Measurements from ENCODE around the gene CFAP90. TPM values are rescaled to one million over a fixed set of nuclear protein-coding genes. Genes with fewer than 3 reads are reported as not detected.

Gene CFAP90, protein sequence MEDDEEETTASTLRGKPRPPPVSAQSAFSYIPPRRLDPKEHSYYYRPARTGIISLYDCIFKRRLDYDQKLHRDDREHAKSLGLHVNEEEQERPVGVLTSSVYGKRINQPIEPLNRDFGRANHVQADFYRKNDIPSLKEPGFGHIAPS
- 1.3 and 5.3 TPM in 2 replicates for total RNA-seq (ENCODE audit: low replicate concordance)
- long read RNA-seq, partial matches to known transcripts, result 0 of 3 reads
- long read RNA-seq, other reads (novel, unspliced or antisense), result 0 of 3 reads

DNA sequence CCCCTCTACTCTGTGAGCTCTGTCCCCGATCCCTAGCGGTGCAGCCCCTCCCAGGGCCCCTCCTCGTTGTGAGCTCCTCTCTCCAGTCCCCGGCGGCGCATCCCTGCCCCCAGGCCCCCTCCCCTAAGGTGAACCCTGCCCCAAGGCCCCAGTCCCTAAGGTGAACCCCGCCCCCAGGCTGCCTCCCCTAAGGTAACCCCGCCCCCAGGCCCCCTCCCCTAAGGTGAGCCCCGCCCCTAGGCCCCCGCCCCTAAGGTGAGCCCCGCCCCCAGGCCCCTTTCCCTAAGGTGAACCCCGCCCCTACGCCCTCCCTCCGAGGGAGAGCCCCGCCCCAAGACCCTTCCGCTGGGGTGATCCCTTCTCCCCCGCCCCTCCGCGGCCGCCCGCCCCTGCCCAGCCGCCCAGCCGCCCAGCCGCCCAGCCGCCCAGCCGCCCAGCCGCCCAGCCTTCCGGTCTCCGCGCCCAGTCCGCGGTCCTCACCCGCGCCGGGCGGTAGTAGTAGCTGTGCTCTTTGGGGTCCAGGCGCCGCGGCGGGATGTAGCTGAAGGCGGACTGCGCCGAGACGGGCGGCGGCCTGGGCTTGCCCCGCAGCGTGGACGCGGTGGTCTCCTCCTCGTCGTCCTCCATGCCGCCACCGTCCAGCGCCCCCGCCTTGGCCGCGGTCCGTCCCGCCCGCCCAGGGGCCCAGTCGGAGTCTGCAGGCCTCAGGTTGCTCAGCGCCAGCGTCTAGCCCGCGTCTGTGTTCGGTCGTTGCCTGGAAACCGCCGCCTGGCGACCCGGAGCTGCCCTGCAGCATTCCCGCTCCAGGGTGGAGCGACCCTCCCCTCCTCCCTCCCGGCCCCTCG lies at the start of gene CFAP90:
Gene CFAP90 (minus strand): TSS at position 739 of the 845 bp plus-strand sequence. CDS start 112 bp downstream, at position 627.
- Mint-ChIP-seq H3K9me3 (peaks cover 14% of the 10 kb centered on the region), H3K27ac (peak within 1 kb of the TSS; percentile 55), H3K27me3 (peaks cover 10% of the 10 kb centered on the region), H3K4me3 (peak within 1 kb of the TSS; percentile 91), H3K36me3 (no peaks in the 10 kb centered on the region), H3K4me1 (ENCODE audit: unreplicated experiment) (peaks cover 10% of the 10 kb centered on the region)
- peak; percentile 83 for DNase-seq (ENCODE audit: extremely low spot score, unreplicated experiment)
- TF ChIP-seq, protein P1, sequence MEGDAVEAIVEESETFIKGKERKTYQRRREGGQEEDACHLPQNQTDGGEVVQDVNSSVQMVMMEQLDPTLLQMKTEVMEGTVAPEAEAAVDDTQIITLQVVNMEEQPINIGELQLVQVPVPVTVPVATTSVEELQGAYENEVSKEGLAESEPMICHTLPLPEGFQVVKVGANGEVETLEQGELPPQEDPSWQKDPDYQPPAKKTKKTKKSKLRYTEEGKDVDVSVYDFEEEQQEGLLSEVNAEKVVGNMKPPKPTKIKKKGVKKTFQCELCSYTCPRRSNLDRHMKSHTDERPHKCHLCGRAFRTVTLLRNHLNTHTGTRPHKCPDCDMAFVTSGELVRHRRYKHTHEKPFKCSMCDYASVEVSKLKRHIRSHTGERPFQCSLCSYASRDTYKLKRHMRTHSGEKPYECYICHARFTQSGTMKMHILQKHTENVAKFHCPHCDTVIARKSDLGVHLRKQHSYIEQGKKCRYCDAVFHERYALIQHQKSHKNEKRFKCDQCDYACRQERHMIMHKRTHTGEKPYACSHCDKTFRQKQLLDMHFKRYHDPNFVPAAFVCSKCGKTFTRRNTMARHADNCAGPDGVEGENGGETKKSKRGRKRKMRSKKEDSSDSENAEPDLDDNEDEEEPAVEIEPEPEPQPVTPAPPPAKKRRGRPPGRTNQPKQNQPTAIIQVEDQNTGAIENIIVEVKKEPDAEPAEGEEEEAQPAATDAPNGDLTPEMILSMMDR (conservative IDR thresholded peaks at IDR 0.05), result peak; percentile 73

DNA sequence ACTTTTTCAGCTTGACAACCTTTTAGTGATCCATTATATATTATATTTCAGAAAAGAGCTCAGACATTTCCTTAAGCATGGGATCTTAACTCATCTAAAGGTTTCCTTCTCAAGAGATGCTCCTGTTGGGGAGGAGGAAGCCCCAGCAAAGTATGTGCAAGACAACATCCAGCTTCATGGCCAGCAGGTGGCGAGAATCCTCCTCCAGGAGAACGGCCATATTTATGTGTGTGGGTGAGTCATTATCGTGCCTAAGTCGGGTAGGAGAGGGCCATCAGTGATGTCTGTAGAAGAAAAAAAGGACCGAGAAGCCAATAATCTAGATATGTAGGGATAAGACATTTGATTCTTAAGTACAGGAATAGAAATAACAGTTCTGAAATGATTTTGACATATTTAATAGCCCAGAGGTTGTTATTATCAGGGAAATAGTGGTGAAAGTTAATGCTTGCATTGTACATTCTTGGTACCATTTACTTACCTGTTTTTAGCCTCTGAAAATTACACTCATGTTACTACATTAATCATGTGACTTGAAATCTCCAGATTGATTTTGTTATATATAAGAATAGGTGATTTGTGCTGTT lies 46.2 kb upstream of the CFAP90 start:
- Mint-ChIP-seq H3K27ac (no peak overlapping the region), H3K9me3 (no peaks in the 10 kb centered on the region), H3K4me1 (ENCODE audit: unreplicated experiment) (no peaks in the 10 kb centered on the region), H3K36me3 (peaks cover 61% of the 10 kb centered on the region), H3K4me3 (no peak overlapping the region), H3K27me3 (no peaks in the 10 kb centered on the region)
- TF ChIP-seq, protein P1 (conservative IDR thresholded peaks at IDR 0.05), result peak; percentile 73
- no peak for DNase-seq (ENCODE audit: extremely low spot score, unreplicated experiment)

DNA sequence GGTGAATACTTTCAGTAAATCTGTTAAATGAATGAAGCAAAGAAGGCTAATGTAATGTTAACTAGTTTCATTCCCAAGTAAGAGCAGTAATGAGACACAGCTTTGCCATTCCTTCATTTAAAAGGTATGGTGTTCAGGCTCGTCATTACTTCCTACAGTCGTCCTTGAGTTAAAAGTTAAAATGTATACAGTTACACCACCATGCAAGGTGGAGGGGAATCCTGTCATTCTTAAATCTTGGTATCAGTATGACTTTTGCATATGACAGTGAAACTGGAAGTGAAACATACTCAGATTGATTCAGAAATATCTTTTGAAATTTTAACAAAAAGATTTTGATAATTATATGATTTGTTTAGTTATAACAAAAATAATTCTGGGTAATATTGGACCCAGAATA lies 43.9 kb upstream of the CFAP90 start:
- peaks cover 57% of the 10 kb centered on the region for H3K36me3 Mint-ChIP-seq
- H3K4me1 Mint-ChIP-seq (ENCODE audit: unreplicated experiment), result no peaks in the 10 kb centered on the region
- H3K27me3 Mint-ChIP-seq, result no peaks in the 10 kb centered on the region
- TF ChIP-seq, protein P1 (conservative IDR thresholded peaks at IDR 0.05), result no peak
- H3K27ac Mint-ChIP-seq, result no peak overlapping the region
- H3K4me3 Mint-ChIP-seq, result no peak overlapping the region
- DNase-seq (ENCODE audit: extremely low spot score, unreplicated experiment), result no peak
- no peaks in the 10 kb centered on the region for H3K9me3 Mint-ChIP-seq

DNA sequence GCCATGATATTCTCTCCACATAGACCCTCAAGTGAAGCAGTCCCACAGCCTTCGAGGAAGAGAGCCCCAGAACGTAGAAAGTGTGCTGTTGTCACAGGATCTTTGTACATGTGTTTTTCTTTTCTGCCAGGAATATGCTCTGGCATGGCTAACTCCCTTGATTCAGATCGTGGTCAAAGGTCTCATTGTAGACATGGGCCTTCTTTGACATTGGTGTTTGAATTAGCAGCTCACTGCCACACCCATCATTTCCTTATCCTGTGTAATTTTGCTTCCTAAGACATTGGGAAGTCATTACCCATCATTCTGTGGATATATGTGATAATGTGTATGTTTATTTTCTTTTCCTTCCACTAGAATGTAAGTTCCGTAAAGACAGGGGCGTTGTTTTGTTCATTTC lies 43.5 kb upstream of the CFAP90 start:
- Mint-ChIP-seq H3K27ac (no peak overlapping the region), H3K36me3 (peaks cover 53% of the 10 kb centered on the region), H3K9me3 (no peaks in the 10 kb centered on the region), H3K27me3 (no peaks in the 10 kb centered on the region), H3K4me3 (no peak overlapping the region), H3K4me1 (ENCODE audit: unreplicated experiment) (no peaks in the 10 kb centered on the region)
- TF ChIP-seq, protein P1 (conservative IDR thresholded peaks at IDR 0.05), result no peak
- no peak for DNase-seq (ENCODE audit: extremely low spot score, unreplicated experiment)

DNA sequence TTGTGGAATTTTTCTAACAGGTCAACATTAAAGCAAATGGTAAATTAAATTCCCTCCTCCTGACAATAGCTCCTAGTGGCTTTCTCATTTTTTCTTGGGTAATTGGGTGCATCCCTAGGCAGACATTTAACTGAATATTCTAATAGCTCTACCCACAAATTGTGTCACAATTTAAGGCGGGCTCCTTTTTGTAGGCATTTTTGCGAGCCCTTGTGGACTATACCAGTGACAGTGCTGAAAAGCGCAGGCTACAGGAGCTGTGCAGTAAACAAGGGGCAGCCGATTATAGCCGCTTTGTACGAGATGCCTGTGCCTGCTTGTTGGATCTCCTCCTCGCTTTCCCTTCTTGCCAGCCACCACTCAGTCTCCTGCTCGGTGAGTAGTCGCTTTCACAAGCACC lies 38.0 kb upstream of the CFAP90 start:
- Mint-ChIP-seq H3K4me3 (no peak overlapping the region), H3K27me3 (no peaks in the 10 kb centered on the region), H3K4me1 (ENCODE audit: unreplicated experiment) (peaks cover 9% of the 10 kb centered on the region), H3K9me3 (no peaks in the 10 kb centered on the region), H3K27ac (no peak overlapping the region), H3K36me3 (peaks cover 26% of the 10 kb centered on the region)
- DNase-seq (ENCODE audit: extremely low spot score, unreplicated experiment), result no peak
- TF ChIP-seq, protein P1 (conservative IDR thresholded peaks at IDR 0.05), result no peak
